Keratinocyte (primary cell): Measurements from ENCODE around the gene NTSR1. TPM values are rescaled to one million over a fixed set of nuclear protein-coding genes. Genes with fewer than 3 reads are reported as not detected.

ENCODE experiments used
- DNase-seq: peaks from one replicate; pipeline ENCODE4 v3.0.0-alpha.2; 2011; ENCODE audit warnings: low read depth, missing footprints, low spot score
- FAIRE-seq: peaks from 2 replicates; lab custom pipeline; 2011; peaks lifted over from hg19 to GRCh38; lab: Jason Lieb, UNC
- H2AFZ ChIP-seq: 2 replicates; pipeline ENCODE4 v1.6.0; 2012; ENCODE audit warnings: low read length, control low read depth, inconsistent platforms; ENCODE audit not compliant: control insufficient read depth
- H3K27ac ChIP-seq: 2 replicates; pipeline ENCODE4 v1.5.1; 2011; ENCODE audit warnings: low read length; ENCODE audit not compliant: control insufficient read depth, insufficient read depth
- H3K27me3 ChIP-seq: 3 replicates; pipeline ENCODE4 v1.6.0; 2011; ENCODE audit warnings: low read length; ENCODE audit not compliant: control insufficient read depth, insufficient read depth; ENCODE audit errors: extremely low read depth
- H3K36me3 ChIP-seq, 2 experiments: 2 replicates in 1 of 2; 3 replicates in 1 of 2; pipeline ENCODE4 v1.5.1; 2011; ENCODE audit warnings: low read length in 2 of 2, mild to moderate bottlenecking in 1 of 2; ENCODE audit not compliant: control insufficient read depth in 2 of 2, insufficient read depth in 2 of 2; ENCODE audit errors: extremely low read depth in 1 of 2
- H3K4me1 ChIP-seq: 3 replicates; pipeline ENCODE4 v1.5.1; 2011; ENCODE audit warnings: low read length; ENCODE audit not compliant: control insufficient read depth, insufficient read depth; ENCODE audit errors: extremely low read depth
- H3K4me2 ChIP-seq: 3 replicates; pipeline ENCODE4 v1.6.0; 2011; ENCODE audit warnings: low read depth, low read length; ENCODE audit not compliant: control insufficient read depth, insufficient read depth; ENCODE audit errors: extremely low read depth
- H3K4me3 ChIP-seq, 3 experiments: fragments of 200-600 bp in 1 of 3; sonication (generic) in 1 of 3; 2 replicates in 2 of 3; 3 replicates in 1 of 3; pipeline ENCODE4 v1.5.1; 2011 to 2016; ENCODE audit warnings: low read length in 3 of 3, mild to moderate bottlenecking in 3 of 3, control low read depth in 2 of 3, inconsistent platforms in 1 of 3, low read depth in 1 of 3, mixed read lengths in 1 of 3, mixed run types in 1 of 3, moderate library complexity in 1 of 3; ENCODE audit not compliant: control insufficient read depth in 2 of 3, insufficient read depth in 2 of 3; ENCODE audit errors: extremely low read depth in 1 of 3
- H3K79me2 ChIP-seq: 2 replicates; pipeline ENCODE4 v1.6.0; 2012; ENCODE audit warnings: low read length; ENCODE audit not compliant: control insufficient read depth, insufficient read depth
- H3K9ac ChIP-seq: 3 replicates; pipeline ENCODE4 v1.6.0; 2011; ENCODE audit warnings: low read length; ENCODE audit not compliant: control insufficient read depth, insufficient read depth; ENCODE audit errors: extremely low read depth
- H3K9me1 ChIP-seq: 3 replicates; pipeline ENCODE4 v1.6.0; 2011; ENCODE audit warnings: low read length; ENCODE audit not compliant: control insufficient read depth, insufficient read depth; ENCODE audit errors: extremely low read depth
- H3K9me3 ChIP-seq: 2 replicates; pipeline ENCODE4 v1.5.1; 2012; ENCODE audit warnings: low read depth, low read length; ENCODE audit not compliant: control insufficient read depth
- H4K20me1 ChIP-seq: 3 replicates; pipeline ENCODE4 v1.6.0; 2011; ENCODE audit warnings: low read length; ENCODE audit not compliant: control insufficient read depth, insufficient read depth; ENCODE audit errors: extremely low read depth
- EZH2 ChIP-seq: IDR thresholded peaks from one replicate; pipeline ENCODE4 v1.6.1; 2012; ENCODE audit warnings: inconsistent platforms, mild to moderate bottlenecking, low read length, moderate library complexity
- dilution Hi-C: fragments of 300-500 bp; cut with MboI; formaldehyde crosslinking; loops from one replicate; pipeline ENCODE4 v1.7.0; 2020; ENCODE audit warnings: low sequenced_read_pairs; ENCODE audit not compliant: extremely low pct_ligation_motif_present
- polyA plus RNA-seq, 5 experiments: library from polyadenylated mRNA; depleted of rRNA in 3 of 5; stranded (reverse) in 3 of 5; stranded (forward) in 1 of 5; unstranded in 1 of 5; fragments of >200 nt; gene quantifications; 1 replicate in 1 of 5; 2 replicates in 3 of 5; 3 replicates in 1 of 5; pipeline versions ENCODE4 v1.2.1 to v1.2.3, GENCODE V29; 2011 to 2012; ENCODE audit warnings: missing spikeins in 2 of 5, low read depth in 1 of 5, low replicate concordance in 1 of 5
- TF ChIP-seq, protein P1 (sequence below), 3 experiments: IDR thresholded peaks in 1 of 3; conservative IDR thresholded peaks in 1 of 3; optimal IDR thresholded peaks in 1 of 3; 2 replicates in 2 of 3; 3 replicates in 1 of 3; pipeline versions ENCODE3 to v1.5.1; 2011; ENCODE audit warnings: low read length in 3 of 3, mild to moderate bottlenecking in 3 of 3, moderate library complexity in 2 of 3, control low read depth in 1 of 3, inconsistent platforms in 1 of 3; ENCODE audit not compliant: insufficient read depth in 2 of 3; ENCODE audit errors: extremely low read depth in 1 of 3

The NTSR1 gene
- polyA plus RNA-seq, 1 donor (not counting 4 experiments of a cell fraction or from before 2014, with no cell fraction given), result 0.55 TPM

DNA sequence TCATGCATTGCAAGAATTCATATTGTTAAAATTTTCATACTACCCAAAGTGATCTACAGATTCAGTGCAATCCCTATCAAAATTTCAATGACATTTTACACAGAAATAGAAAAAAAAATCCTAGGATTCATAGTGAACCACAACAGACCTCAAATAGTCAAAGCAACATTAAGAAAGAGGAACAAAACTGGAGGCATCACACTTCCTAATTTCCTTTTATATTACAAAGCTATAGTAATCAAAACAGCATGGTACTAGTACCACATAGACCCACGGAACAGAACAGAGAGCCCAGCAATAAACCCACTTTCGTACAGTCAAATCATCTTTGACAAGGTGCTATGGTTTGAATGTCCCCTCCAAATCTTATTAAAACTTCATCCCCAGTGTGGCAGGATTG is 39.7 kb downstream of the NTSR1 start:
- H3K36me3 ChIP-seq, result no peaks in the 10 kb centered on the region
- H3K9me1 ChIP-seq, result no peaks in the 10 kb centered on the region
- H3K79me2 ChIP-seq, result no peaks in the 10 kb centered on the region
- H3K27me3 ChIP-seq, result no peaks in the 10 kb centered on the region
- no peak overlapping the region for H3K4me2 ChIP-seq
- no peak overlapping the region for H3K27ac ChIP-seq
- no peaks in the 10 kb centered on the region for H3K4me1 ChIP-seq
- TF ChIP-seq EZH2, result no peak
- TF ChIP-seq, protein P1, sequence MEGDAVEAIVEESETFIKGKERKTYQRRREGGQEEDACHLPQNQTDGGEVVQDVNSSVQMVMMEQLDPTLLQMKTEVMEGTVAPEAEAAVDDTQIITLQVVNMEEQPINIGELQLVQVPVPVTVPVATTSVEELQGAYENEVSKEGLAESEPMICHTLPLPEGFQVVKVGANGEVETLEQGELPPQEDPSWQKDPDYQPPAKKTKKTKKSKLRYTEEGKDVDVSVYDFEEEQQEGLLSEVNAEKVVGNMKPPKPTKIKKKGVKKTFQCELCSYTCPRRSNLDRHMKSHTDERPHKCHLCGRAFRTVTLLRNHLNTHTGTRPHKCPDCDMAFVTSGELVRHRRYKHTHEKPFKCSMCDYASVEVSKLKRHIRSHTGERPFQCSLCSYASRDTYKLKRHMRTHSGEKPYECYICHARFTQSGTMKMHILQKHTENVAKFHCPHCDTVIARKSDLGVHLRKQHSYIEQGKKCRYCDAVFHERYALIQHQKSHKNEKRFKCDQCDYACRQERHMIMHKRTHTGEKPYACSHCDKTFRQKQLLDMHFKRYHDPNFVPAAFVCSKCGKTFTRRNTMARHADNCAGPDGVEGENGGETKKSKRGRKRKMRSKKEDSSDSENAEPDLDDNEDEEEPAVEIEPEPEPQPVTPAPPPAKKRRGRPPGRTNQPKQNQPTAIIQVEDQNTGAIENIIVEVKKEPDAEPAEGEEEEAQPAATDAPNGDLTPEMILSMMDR (optimal IDR thresholded peaks at IDR 0.05 in 1 of 3, IDR thresholded peaks at IDR 0.05 in 1 of 3, conservative IDR thresholded peaks at IDR 0.05 in 1 of 3; ENCODE audit: extremely low read depth in 1 of 3, insufficient read depth in 2 of 3, low read length in 3 of 3), result no peak
- dilution Hi-C loops, result no loop called here
- no peak overlapping the region for H3K9ac ChIP-seq
- DNase-seq (no peak), FAIRE-seq (no peak)
- no peaks in the 10 kb centered on the region for H3K9me3 ChIP-seq
- H3K4me3 ChIP-seq, result no peak overlapping the region
- no peak overlapping the region for H2AFZ ChIP-seq
- H4K20me1 ChIP-seq, result no peaks in the 10 kb centered on the region

DNA sequence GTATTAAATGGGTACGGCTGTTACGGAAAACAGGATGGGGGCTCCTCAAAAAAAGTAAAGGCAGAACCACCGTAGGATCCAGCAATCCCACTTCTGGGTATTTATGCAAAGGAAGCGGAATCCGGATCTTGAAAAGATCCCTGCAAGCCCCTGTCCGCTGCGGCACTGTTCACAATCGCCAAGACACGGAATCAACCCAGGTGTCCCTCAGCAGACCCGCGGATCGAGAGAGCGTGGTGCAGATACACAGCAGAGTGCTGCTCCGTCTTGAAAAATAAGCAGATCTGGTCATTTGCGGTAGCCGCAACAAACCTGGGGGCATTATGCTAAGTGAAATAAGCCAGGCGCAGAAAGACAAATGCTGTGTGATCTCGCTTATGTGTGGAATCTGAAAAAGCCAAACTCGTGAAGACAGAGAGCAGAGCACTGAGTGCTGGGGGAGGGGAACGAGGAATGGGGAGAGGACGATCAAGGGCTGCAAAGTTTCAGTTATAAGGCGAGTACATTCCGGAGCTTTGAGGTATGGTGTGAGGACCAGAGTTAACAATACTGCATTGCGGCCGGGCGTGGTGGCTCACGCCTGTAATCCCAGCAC is 41.3 kb downstream of the NTSR1 start:
- Histone ChIP-seq H3K9ac (no peak overlapping the region), H3K27ac (no peak overlapping the region), H4K20me1 (no peaks in the 10 kb centered on the region), H2AFZ (no peak overlapping the region), H3K9me1 (no peaks in the 10 kb centered on the region), H3K4me3 (no peak overlapping the region), H3K79me2 (no peaks in the 10 kb centered on the region), H3K9me3 (no peaks in the 10 kb centered on the region), H3K4me2 (no peak overlapping the region), H3K27me3 (peaks cover 4% of the 10 kb centered on the region), H3K4me1 (peaks cover 9% of the 10 kb centered on the region), H3K36me3 (no peaks in the 10 kb centered on the region)
- dilution Hi-C loops, result no loop called here
- FAIRE-seq (no peak), DNase-seq (no peak)
- no peak for TF ChIP-seq EZH2
- TF ChIP-seq, protein P1 (optimal IDR thresholded peaks at IDR 0.05 in 1 of 3, IDR thresholded peaks at IDR 0.05 in 1 of 3, conservative IDR thresholded peaks at IDR 0.05 in 1 of 3; ENCODE audit: extremely low read depth in 1 of 3, insufficient read depth in 2 of 3, low read length in 3 of 3), result no peak
